HG03521 (cell line): Measurements from ENCODE around the gene TFAP2A.
A peak's percentile ranks its signal among the peaks of the same experiment; 100 is the strongest.

ENCODE experiments used
- ATAC-seq: cut with Tn5 transposase; IDR thresholded peaks from one replicate; pipeline ENCODE4 v1.9.1; 2021; ENCODE audit warnings: mild to moderate bottlenecking, moderate library complexity; ENCODE audit not compliant: unreplicated experiment

The TFAP2A gene

DNA sequence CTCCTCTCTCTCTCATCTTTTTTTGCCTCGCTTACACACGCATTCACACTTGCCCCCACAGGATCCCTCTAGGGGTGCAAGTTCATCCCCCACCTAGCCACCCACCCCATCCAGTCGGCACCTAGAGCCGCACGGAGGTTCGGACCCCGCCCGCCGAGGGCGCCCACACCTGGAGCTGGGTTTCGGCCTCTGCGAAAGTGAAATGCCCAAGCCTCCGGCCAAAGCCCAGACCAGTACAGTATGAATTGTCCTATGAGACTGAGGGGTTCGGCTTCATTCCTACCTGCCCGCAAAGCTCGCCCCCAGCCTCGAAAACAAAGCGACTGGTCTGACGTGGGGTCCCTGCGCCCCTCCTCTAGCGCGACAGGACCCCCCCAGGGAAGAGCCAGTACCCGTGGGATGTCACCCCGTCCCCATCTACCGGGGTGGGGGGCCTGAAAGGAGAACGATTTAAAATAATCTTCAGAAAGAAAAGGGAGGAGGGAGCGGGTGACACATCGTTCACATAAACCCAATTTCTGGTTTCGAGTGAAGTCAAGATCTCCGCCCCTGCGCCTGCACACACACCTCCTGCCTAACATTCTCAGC lies 1.5 kb downstream of the TFAP2A start:
- no peak for ATAC-seq

GRCh38 chr6:10412461-10413261 lies 2.2 kb downstream of the TFAP2A start:
- peak; percentile 9 for ATAC-seq

- ATAC-seq: peak; percentile 62
Measured at GRCh38 chr6:10411971-10412460, 2.9 kb downstream of the TFAP2A start.

DNA sequence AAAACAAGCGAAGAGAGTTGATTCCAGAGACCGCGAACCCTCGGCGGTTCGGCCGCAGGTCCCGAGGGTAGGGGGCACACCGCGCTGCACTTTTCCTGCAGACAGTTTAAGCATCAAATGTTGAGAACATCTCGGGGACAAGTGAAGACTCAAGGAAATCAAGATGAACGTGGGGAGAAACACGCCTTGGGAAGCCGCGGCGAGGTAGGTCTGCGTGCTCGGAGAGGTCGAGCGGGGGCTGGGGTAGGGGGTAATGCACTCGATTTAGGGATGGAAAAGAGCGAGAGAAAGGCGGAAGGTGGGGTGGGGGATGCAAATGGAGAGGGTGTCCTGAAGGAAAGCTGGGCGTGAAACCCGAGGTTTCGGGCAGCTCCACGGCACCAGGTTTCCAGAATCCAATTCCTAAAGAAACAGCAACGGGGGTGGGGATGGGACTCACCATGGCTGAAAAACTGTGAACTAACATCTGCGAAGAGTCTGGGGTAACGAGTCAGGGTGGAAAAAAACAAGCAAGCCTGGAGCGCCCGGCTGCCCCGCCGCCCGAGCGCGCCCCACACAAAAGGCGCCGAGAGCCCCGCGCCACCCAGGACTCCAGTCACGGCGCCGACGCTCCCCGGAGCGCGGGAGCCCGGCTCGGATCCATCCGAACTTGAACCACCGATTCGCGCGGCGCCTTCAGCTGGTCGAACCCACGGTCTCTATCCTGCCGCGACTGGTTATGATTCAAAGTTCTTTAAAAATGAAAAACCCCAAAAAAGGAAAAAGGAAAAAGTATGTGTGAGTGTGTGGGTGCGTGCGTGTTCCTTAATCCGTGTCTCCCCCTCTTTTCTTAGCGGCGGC lies 3.5 kb downstream of the TFAP2A start:
- peak; percentile 3 for ATAC-seq

DNA sequence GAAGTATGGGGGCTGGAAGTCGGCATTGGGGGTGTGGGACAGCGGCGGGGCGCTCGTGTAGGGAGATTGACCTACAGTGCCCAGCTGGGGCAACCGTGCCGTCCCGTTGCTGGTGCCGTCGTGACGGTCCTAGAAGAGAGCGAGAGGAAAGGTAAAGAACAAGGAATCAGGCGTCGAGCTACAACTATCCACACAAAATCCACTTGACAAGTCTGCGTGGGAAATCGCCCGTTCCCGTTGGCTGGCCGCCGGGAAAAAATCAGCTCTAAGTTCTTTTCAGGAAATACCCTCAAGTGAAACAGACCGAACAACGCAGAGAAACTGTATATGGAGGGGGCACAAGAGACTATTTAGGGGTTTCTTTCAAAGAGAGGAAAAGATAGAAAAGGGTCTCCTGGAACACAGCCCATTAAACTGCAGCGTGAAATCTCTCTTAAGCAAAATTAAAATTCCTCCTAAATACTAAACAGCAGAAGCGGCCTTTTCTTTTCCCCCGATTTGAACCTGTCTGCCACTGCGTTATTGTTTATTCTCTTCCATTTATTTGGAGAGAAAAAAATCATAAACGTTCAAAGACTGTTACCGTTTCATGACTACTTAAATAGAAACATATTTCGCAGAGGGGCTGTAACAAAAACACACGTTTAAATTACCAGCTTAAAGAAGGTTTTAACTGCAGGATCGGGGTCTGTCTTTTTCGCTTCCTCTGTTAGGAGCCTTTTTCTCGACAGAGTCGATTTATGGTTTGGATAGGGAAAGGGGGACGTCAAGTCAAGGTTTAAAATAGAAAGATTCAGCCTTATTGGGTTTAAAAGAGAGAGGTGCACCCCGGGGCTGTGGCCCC lies 4.4 kb downstream of the TFAP2A start:
- no peak for ATAC-seq

- no peak for ATAC-seq
Measured at GRCh38 chr6:10409731-10410206, 5.1 kb downstream of the TFAP2A start.

DNA sequence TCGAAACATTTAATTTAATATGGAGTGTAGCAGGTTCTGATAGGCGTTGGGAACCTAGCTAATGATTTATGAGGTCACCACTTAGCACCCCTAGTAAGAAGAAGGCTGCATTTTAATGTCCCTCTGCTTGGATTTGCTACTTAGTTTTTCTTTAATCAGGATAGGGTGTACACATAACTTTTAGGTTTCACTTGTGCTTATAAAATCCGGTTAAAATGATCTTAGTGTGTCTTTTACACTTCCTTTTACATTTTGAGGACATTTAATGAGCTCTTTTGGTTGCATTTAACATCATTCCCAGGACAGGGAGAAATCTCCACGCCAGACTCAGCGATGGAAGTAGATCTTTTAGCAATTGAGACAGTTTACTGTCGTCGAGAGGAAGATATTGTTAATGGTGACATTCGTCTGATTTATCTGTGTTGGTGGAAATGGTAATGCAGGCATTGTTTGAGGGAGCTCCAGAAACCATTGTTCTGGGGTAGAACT lies 5.6 kb downstream of the TFAP2A start:
- ATAC-seq: no peak

- ATAC-seq: no peak
Measured at GRCh38 chr6:10408457-10408856, 6.4 kb downstream of the TFAP2A start.

GRCh38 chr6:10407674-10408054 lies 7.2 kb downstream of the TFAP2A start:
- no peak for ATAC-seq

- no peak for ATAC-seq
Measured at GRCh38 chr6:10407018-10407673, 7.7 kb downstream of the TFAP2A start.

GRCh38 chr6:10406556-10406955 lies 8.3 kb downstream of the TFAP2A start:
- no peak for ATAC-seq

GRCh38 chr6:10405513-10405900 lies 9.4 kb downstream of the TFAP2A start:
- ATAC-seq: no peak

DNA sequence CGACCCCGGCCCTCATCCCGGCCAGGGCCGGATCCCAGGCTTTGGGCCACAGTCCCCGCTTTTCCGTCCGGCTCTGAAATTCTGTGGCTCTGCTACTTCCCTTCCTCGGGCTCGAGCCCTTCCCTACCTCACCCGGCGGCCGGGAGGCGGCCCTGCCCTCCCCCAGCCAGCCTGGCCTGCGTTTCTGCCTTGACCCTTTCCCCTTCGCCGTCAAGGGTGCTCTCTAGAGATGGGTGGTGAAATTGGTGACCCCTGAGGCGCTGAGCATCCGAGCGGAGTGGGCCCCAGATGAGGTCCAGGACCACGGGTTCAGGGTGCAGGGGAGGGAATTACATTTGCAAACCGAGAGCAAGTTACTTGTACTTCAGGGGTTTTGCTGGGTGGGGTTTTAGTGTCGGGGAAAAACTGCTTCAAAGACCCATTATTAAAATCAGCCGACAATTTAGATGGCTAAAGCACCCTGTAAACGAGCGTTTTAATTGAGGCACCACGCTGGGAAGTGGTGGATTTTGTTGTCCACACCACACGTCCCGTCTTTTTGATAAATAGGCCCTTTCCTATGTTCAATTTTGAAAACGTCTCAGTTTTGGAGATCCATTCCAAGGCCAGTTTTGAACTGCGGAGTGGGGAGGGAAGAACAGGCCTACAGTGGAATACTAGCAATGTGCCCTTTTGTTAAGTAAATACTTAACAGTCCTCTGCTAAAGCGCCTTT lies 9.9 kb downstream of the TFAP2A start:
- no peak for ATAC-seq

GRCh38 chr6:10404107-10404798 lies 10.6 kb downstream of the TFAP2A start:
- peak; percentile 96 for ATAC-seq

GRCh38 chr6:10403385-10404106 lies 11.3 kb downstream of the TFAP2A start:
- peak; percentile 9 for ATAC-seq

- no peak for ATAC-seq
Measured at GRCh38 chr6:10402648-10403311, 12.1 kb downstream of the TFAP2A start.

DNA sequence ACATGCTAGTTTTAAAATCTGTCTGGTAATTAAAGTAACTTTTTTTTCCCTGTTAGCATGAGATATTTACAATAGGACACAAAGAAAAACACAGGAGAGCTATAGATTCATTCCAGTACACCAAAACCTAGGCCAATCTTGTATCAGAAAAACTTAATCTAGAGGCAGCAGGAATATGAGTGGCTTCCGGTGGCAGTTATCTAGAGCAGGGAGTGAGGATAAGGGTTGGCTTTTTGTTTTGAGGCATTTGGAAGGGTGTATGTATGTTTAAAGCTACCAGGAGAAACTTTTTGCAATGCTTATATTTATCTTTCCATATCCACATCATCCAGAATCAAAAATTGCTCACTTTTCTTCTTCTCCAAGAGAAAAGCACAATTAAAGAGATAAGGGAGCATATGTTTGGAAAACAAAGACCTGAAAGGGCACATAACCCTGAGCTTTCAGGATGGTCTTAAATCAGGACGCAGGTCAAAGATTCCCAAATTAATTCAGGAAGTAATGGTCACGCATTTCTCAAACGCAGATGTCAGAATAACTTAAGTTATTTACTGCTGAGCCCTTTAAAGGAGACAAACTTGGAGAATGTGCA lies 13.1 kb downstream of the TFAP2A start:
- no peak for ATAC-seq
